GM19468 (cell line): ENCODE data around the gene PIAS2.
"Not testable (repeated sequence)": the region's sequence is repeated elsewhere in the genome, so short reads cannot be mapped to it uniquely, and the experiment has no call there.

Source experiments
- ATAC-seq: cut with Tn5 transposase; IDR thresholded peaks from one replicate; pipeline ENCODE4 v1.9.1; 2021; ENCODE audit warnings: mild to moderate bottlenecking, moderate library complexity, moderate number of reproducible peaks; ENCODE audit not compliant: unreplicated experiment; ENCODE audit errors: extremely low read depth

The PIAS2 gene

DNA sequence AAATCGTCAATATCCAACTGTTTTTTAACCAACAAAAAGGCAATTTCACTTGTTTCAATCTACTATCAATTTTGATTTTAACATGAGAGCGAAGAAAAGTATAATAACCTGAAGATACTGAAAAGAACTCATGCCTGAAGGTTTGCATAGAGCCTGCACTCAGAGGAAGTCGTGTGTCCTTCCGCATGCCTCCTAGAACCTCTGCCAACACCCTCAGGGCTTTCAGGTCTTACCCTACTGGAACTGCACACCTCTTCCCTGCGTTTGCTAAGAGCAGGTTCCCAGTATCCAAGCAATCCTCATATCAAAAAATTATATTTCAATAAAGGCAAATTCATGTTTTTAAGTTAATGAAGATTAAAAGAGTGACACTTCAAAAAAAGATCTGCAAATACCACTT is 74.7 kb downstream of the PIAS2 start:
- no peak for ATAC-seq

DNA sequence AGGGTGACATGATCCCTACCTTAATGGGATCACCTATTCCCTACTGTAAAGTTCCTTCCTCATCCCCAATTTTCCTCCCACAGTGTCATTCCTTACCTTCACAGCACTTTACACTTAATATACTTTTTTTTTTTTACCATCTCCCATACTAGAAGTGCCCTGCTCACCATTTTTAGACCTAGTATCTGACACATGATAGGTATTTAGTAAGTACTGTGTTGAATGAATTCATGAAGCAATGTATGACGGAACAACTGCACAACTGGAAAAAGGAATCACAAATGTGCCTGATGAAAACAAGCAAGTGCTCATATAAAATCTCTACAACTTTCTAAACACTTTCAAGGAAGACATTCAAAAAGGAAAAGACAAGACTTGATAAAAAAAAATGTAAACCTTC is 83.4 kb downstream of the PIAS2 start:
- ATAC-seq, result no peak

DNA sequence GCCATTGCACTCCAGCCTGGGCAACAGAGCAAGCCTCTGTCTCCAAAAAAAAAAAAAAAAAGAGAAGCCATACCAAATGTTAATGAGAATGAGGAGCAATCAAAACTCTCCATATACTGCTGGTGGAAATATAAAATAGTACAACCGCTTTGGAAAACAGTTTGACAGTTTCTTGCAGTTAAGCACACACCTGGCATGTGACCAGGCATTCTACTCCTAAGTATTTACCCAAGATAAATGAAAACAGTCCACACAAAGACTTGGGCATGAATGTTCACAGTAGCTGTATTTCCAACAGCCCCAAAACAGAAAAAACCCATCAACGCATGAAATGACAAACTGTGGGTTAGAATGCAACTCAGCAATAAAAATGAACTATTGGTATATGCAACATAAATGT is 84.5 kb downstream of the PIAS2 start:
- no peak for ATAC-seq

- not testable (repeated sequence) for ATAC-seq
Measured at GRCh38 chr18:46832422-46832821, 84.9 kb downstream of the PIAS2 start.

DNA sequence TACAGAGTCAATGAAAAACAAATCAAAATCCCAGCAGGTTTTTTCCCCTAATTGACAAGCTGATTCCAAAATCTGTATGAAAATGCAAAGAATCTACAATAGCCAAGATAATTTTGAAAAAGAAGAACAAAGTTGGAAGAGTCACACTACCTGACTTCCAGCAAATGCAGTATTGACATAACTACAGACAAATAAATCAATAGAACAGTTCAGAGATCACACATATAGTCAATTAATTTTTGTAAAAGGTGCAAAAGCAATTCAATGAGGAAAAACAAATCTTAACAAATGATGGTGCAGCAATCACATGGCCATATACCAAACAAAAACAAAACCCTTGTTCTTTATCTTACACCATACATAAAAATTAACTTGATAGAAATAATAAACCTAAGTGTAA is 85.9 kb downstream of the PIAS2 start:
- ATAC-seq, result no peak

DNA sequence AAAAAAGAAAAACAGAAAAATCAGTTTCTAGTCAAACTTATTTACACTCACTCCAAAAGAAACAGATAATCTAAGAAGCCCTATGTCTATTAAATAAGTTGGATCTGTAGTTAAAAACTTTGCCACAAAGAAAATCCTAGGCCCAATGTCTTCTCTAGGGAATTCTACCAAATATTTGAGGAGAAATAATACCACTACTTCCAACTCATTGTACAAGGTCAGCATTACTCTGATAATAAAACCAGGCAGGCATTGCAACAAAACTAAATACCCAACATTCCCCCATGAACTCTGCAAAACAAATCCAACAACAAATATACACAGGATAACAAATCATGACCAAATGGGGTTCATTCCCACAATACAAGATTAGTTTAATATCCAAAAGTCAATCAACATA is 86.7 kb downstream of the PIAS2 start:
- no peak for ATAC-seq

DNA sequence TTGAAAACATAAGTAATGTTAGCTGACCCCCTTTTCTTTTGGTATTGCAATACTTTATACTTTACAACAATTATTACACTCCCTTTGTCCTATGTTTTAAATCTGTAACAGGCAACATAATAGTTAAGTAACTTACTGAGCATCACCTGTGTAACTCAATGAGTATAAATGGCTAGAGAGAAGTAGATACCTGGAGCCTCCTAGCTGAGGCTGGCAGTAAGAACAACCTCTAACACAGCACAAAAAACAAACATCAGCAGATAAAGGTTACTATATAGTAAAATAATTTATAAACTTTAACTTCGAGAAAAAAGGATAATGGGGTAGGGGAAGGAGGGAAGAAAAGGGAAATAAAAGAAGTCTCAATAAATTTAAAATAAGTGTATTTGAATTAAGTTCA is 87.4 kb downstream of the PIAS2 start:
- ATAC-seq, result no peak

DNA sequence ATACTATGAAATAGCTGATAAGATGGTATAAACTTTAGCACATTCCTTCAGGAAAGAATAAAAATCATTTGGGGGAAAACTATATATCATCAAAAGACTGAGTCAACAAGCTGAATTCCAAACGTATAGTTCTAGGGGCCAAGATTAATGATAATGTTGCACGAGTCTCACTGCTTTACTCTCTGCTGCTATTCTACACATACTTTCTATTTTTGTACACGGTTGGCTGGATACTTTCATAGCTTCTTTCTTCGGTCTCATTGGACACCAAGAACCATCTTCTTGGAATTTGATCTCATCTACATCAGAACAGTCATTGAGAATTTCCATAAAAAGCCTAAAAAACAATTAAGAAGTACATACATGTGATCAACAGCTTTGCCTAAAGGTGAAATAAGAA is 87.8 kb downstream of the PIAS2 start:
- ATAC-seq, result no peak

DNA sequence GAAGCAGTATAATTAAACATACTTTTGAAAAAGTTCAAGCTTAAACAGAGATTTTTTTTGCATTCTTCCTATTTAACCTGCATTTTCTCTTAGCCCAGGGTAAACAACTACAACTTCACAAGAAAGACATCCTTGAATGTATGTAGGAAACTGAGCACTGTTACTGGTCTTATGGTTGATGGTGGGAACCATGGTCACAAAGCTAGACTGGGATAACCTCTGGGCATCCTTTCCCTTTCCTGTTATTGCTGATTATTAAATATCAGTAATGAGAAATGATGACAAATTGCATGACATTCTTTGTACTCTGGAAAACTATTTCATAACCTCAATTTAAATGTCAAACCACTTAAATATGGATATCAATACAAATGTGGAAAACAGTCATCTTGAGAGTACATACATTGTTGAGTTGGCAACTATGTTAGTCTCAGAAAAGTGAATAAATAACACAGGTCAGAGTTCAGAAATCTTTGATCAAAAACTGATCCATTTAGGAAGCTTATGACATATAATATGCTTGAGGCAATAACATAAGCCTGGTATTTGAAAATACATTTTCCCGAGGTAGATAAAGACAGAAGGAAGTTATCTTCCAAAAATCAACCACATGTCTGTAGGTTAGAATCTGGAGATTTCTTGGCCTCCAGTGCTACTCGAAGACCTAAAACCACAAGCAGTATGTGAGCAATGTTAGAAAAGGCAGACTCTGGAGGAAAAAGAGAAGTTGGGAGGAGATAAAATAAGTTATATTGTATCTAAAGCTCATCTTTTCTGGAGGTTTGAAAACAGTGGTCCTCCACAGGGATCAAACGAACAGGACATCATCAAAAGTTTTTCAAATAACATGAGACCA is 95.2 kb downstream of the PIAS2 start:
- no peak for ATAC-seq

DNA sequence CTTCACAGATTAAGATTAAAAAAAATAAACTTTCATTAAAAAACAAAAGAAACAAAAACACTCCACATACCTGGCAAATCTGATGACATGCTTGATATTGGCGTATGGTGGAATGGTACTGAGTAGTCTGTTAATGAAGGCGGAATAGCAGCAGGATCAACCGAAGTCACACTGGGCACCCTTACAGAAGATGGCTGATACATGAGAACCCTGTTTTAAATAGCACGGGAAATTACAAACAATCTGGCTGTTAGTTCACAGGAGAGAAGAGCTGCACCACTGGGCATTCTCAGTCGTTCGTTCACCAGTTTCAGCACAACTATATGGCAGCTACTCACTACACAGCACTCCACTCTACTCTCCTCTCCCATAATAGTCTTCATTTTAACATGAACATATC is 96.4 kb downstream of the PIAS2 start:
- ATAC-seq, result no peak

DNA sequence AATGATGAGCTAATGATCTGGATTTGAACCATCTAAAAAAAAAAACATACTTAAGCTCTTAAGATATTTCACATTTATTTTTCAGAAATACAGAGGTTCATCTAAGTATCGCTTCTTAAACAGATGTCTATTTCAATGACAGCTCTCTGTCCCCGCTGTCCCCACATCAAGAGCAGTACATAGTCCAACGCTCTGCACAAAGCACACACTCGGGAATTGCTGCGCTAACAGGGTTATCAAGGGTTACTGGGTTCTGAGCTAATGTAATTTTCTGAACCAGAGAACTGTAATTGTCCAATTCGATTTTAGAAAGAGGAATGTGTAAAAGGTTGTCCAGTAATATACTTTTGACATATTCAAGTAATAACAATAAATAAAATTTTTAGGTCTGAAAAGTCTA is 101.6 kb downstream of the PIAS2 start:
- ATAC-seq, result no peak

- ATAC-seq, result no peak
Measured at GRCh38 chr18:46814399-46814798, 102.9 kb downstream of the PIAS2 start.

DNA sequence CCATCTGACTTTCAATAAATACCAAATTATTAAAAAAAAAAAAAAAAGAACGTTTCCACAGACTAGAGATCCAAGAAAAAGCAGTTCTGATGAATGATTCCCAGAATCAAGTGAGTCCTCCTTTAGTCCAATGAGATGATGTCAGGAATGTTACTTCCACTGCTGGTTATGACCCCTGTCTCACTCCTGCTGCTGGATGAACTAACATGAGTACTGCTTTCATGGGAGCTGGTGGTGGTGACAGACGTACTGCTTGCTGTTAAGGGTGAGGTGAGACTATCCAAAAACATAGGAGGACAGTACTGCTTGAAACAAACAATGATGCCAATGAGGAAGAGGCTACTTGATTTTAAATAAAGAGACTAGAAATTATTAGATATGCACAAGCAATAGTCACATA is 105.0 kb downstream of the PIAS2 start:
- ATAC-seq, result no peak

GRCh38 chr18:46810481-46811000 is 106.8 kb downstream of the PIAS2 start:
- ATAC-seq, result no peak

DNA sequence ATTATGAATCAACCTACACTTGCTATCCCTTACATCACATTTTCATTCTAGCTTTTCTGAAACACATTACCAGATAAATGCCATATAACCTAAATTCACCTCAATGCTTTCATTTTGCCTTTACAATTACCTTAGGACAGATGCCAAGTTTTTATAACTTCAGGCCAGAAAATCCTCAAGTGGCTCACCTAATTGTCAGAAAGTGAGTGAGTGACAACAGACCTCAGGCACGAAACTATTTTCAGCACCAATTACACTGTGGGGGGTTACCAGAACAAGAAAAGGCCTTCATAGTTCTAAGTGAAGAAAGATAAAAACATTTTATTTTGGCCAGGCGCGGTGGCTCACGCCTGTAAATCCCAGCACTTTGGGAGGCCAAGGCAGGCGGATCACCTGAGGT is 108.2 kb downstream of the PIAS2 start:
- no peak for ATAC-seq

DNA sequence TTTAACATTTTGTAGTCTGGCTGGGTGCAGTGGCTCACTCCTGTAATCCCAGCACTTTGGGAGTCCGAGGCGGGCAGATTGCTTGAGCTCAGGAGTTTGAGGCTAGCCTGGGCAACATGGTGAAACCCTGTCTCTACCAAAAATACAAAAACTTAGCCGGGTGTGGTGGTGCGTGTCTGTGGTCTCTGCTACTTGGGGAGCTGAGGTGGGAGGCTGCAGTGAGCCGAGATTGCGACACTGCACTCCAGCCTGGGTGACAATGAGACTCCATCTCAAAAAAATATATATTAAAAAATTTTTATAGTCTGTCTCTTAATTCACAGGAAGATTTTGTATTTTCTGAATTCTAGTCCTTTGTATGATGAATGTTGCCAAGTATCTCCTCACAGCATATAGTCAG is 121.4 kb downstream of the PIAS2 start:
- not testable (repeated sequence) for ATAC-seq

DNA sequence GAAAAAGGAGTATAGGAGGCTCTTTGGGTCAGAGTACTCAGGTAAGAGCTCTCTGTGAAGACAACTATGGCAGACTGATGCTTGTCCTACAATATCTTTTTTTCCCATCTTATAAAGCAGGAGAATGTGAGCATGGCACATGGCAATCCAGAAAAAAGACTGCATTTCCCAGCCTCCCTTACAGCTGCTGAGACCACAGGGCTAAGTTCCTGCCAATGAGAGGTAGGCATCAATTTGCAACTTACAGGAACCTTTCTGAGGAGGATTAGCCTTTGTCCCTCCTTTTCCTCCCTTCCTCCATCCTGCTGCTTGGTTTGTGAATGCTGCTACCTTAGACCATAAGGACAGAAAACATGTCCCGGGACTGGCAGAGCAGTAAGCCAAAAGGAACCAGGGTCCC is 122.7 kb downstream of the PIAS2 start:
- no peak for ATAC-seq

- no peak for ATAC-seq
Measured at GRCh38 chr18:46793565-46793964, 123.7 kb downstream of the PIAS2 start.

DNA sequence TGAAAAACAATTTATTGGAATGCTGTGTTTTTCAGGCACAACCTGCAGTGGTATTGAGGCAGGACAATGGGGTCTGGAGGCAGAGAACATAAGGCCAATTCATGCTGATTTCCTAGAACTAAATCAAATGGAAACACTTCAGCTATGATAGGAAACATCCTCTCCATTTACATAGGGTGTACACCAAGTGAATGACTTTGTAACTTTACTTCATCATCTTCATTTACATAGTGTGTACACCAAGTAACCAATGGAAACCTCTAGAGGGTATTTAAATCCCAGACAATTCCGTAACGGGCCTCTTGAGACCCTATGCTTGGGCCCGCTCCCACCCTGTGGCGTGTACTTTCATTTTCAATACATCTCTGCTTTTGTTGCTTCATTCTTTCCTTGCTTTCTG is 128.2 kb downstream of the PIAS2 start:
- ATAC-seq, result no peak

DNA sequence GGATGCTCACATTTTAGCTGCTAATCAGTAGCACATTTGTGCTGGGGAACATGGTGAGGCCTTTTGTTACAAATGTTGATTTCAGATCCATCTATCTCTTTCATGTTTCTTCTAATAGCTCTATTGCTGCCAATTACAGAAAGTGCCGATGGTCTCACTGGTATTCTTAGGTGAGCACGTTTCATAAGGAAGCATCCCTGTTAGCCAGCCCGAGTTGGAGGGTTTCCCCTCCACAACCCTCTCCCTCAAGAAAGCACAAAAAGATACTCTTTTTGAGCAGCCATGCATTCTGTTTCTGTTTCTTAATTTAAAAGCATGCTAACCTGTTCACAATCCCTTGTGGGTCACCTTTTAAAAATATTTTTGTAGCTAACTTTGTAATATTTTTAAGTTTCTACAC is 129.6 kb downstream of the PIAS2 start:
- ATAC-seq, result no peak

GRCh38 chr18:46772357-46772756 is 144.9 kb downstream of the PIAS2 start:
- no peak for ATAC-seq

DNA sequence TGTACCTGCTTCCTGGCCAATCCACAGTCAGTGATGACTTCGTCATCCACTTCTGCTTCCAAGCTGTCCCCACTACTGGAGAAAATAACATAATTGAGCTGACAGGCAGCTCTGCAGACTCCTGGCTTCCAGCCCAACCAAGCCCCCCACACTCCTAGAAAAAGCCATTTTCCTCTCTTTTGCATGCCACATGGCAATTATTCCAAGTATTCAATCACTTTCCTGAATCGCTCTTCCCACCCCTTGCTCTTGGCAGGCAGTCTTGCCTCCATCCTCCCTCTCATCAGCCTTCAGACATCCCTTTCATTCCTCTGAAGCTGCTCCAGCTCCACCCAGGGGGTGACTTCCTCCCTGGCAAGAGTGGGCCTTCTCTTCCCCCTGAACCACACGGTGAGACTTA is 146.2 kb downstream of the PIAS2 start:
- no peak for ATAC-seq
